ACC112 (cell line): ENCODE measurements around the gene CXorf38.

Experiments
- H2AFZ ChIP-seq: fragments of 200-600 bp; sonication (generic); one replicate; pipeline ENCODE4 v1.6.0; 2017; ENCODE audit warnings: antibody characterized with exemption, low read length; ENCODE audit not compliant: unreplicated experiment
- H3K27ac ChIP-seq: fragments of 200-600 bp; sonication (generic); 2 replicates; pipeline ENCODE4 v1.5.1; 2014; ENCODE audit warnings: low read depth, mild to moderate bottlenecking, antibody characterized with exemption, low read length, moderate library complexity
- H3K27me3 ChIP-seq: fragments of 200-600 bp; sonication (generic); 2 replicates; pipeline ENCODE4 v1.6.1; 2014; ENCODE audit warnings: mild to moderate bottlenecking, antibody characterized with exemption, low read length, moderate library complexity, mixed read lengths; ENCODE audit not compliant: insufficient read depth
- H3K36me3 ChIP-seq: fragments of 200-600 bp; sonication (generic); 2 replicates; pipeline ENCODE4 v1.6.1; 2016; ENCODE audit warnings: mild to moderate bottlenecking, antibody characterized with exemption, low read length, moderate library complexity, mixed read lengths; ENCODE audit not compliant: insufficient read depth
- H3K4me1 ChIP-seq: fragments of 200-600 bp; sonication (generic); one replicate; pipeline ENCODE4 v1.6.1; 2016; ENCODE audit warnings: low read length, mixed read lengths; ENCODE audit not compliant: insufficient read depth, unreplicated experiment, control insufficient read depth
- H3K4me3 ChIP-seq: fragments of 200-600 bp; sonication (generic); 2 replicates; pipeline ENCODE4 v1.5.1; 2014; ENCODE audit warnings: mild to moderate bottlenecking, low read depth, low read length
- H3K79me2 ChIP-seq: fragments of 200-600 bp; sonication (generic); one replicate; pipeline ENCODE4 v1.6.0; 2016; ENCODE audit warnings: low read length; ENCODE audit not compliant: control insufficient read depth, unreplicated experiment, insufficient read depth

Gene CXorf38, protein sequence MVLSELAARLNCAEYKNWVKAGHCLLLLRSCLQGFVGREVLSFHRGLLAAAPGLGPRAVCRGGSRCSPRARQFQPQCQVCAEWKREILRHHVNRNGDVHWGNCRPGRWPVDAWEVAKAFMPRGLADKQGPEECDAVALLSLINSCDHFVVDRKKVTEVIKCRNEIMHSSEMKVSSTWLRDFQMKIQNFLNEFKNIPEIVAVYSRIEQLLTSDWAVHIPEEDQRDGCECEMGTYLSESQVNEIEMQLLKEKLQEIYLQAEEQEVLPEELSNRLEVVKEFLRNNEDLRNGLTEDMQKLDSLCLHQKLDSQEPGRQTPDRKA

DNA sequence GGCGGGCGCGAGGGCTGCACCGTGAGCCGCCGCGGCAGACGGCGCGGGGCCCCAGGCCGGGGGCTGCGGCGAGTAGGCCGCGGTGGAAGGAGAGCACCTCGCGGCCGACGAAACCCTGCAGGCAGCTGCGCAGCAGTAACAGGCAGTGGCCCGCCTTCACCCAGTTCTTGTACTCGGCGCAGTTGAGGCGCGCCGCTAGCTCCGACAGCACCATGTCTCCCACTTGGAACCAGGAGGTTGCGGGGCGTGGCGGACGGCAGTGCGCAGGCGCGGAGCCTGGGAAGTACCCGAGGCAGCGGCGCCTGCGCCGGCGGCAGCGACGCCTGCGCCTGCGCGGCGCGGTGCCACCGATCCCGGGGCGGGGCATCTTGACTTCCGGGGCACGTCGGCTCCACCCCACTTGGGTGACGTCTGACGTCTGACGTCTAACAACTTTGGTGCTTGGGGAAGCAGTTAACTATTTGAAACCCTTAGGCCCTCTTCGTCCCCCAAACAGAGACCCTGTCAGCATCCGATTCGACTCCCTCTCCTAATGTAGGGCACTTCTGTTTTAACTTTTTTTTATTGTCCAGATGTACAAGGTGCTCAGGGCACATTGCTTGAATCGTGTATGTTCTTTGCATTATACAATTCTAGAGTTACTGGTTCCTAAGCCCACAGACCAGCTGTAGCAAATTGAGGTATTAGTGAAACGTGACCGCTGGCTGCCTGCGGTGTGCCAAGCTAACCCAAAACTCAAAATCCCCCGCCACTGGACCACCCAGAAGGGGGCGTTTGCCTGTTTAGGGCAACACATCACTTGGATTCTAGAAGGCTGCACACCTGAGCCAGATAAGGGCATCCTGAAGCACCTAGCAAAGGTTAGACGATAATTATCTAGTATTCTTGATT is at the start of gene CXorf38:
Gene CXorf38 (minus strand): TSS at position 255 of the 891 bp plus-strand sequence. CDS start 41 bp downstream, at position 214.
- no peaks in the 10 kb centered on the region for H3K27me3 ChIP-seq
- H3K36me3 ChIP-seq, result no peaks in the 10 kb centered on the region
- peaks cover 43% of the 10 kb centered on the region for H3K79me2 ChIP-seq
- H3K4me1 ChIP-seq, result peaks cover 3% of the 10 kb centered on the region
- peak within 1 kb of the TSS; percentile 50 for H2AFZ ChIP-seq
- peak within 1 kb of the TSS; percentile 62 for H3K27ac ChIP-seq
- H3K4me3 ChIP-seq, result peak within 1 kb of the TSS; percentile 98

DNA sequence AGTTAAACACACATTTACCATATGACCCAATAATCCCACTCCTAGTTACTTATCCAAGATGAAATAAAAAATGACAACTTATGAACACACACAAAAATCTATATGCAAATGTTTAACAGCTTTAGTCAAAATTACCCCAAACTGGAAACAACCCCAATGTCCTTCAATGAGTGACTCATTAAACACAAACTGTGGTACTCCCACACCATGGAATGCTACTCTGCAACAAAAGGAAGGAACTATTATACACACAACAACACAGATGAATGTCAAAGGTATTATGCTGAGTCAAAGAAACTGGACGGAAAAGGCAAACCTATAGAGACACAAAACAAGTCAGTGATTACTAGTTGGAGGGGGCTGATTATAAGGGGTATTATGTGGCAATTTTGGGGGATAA is 47.4 kb upstream of the CXorf38 start:
- Histone ChIP-seq H2AFZ (no peak overlapping the region), H3K4me1 (no peaks in the 10 kb centered on the region), H3K4me3 (no peak overlapping the region), H3K27me3 (no peaks in the 10 kb centered on the region), H3K36me3 (peaks cover 14% of the 10 kb centered on the region), H3K27ac (no peak overlapping the region), H3K79me2 (no peaks in the 10 kb centered on the region)

DNA sequence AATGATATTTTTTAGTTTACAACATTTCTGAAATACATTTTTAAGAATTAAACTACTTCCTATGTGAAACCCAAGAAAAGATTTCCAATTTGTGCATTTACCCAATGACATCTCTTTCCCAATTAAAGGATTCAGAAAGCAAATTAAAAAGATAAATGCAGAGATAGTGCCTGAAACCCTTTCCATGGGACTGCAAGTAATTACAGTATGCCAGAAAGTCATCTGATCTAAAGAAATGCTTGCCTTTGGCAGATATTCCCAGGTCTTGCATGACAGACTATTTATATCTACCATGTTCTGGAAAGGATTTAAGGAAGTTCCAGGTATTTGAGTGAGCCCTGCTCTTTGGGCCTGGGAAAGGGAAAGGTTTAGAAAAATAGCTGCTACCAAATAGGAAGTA is 41.6 kb upstream of the CXorf38 start:
- Histone ChIP-seq H3K4me3 (no peak overlapping the region), H3K79me2 (no peaks in the 10 kb centered on the region), H3K27ac (no peak overlapping the region), H2AFZ (no peak overlapping the region), H3K4me1 (no peaks in the 10 kb centered on the region), H3K36me3 (no peaks in the 10 kb centered on the region; the same call in 1 of the 2 replicates), H3K27me3 (no peaks in the 10 kb centered on the region)

- no peaks in the 10 kb centered on the region for H3K79me2 ChIP-seq
- H3K4me1 ChIP-seq, result no peaks in the 10 kb centered on the region
- no peak overlapping the region for H3K27ac ChIP-seq
- H3K4me3 ChIP-seq, result no peak overlapping the region
- no peaks in the 10 kb centered on the region; the same call in 1 of the 2 replicates for H3K36me3 ChIP-seq
- no peaks in the 10 kb centered on the region for H3K27me3 ChIP-seq
- no peak overlapping the region for H2AFZ ChIP-seq
These were observed 39.8 kb upstream of the CXorf38 start for GRCh38 chrX:40687169-40687568.

- no peak overlapping the region for H3K27ac ChIP-seq
- H3K4me3 ChIP-seq, result no peak overlapping the region
- no peak overlapping the region for H2AFZ ChIP-seq
- no peaks in the 10 kb centered on the region; the same call in 1 of the 2 replicates for H3K36me3 ChIP-seq
- no peaks in the 10 kb centered on the region for H3K27me3 ChIP-seq
- no peaks in the 10 kb centered on the region for H3K4me1 ChIP-seq
- H3K79me2 ChIP-seq, result no peaks in the 10 kb centered on the region
These were observed 38.1 kb upstream of the CXorf38 start for GRCh38 chrX:40685362-40685918.

- no peaks in the 10 kb centered on the region for H3K27me3 ChIP-seq
- no peak overlapping the region for H3K4me3 ChIP-seq
- H3K79me2 ChIP-seq, result no peaks in the 10 kb centered on the region
- H3K36me3 ChIP-seq, result no peaks in the 10 kb centered on the region; the same call in 1 of the 2 replicates
- H2AFZ ChIP-seq, result no peak overlapping the region
- H3K27ac ChIP-seq, result no peak overlapping the region
- no peaks in the 10 kb centered on the region for H3K4me1 ChIP-seq
These were observed 36.7 kb upstream of the CXorf38 start for GRCh38 chrX:40684092-40684491.

DNA sequence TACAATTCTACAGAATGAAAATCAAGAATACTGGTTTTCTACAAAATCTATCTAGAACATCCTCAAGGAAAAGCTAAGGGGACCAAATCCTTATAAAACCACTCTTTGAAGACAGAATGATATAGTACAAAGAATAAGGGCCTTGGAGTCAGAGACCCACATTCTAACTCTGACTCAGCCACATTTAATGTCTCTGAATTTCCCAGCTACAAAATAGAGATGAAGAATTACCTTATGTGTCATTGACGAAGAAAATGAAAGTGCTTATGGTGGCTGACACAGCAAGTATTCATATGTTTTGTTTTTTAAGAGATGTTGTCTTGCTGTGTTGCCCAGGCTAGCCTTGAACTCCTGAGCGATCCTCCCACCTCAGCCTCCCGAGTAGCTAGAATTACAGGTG is 35.9 kb upstream of the CXorf38 start:
- Histone ChIP-seq H3K4me3 (no peak overlapping the region), H3K27ac (no peak overlapping the region), H3K4me1 (no peaks in the 10 kb centered on the region), H3K36me3 (no peaks in the 10 kb centered on the region; the same call in 1 of the 2 replicates), H3K79me2 (no peaks in the 10 kb centered on the region), H2AFZ (no peak overlapping the region), H3K27me3 (no peaks in the 10 kb centered on the region)

DNA sequence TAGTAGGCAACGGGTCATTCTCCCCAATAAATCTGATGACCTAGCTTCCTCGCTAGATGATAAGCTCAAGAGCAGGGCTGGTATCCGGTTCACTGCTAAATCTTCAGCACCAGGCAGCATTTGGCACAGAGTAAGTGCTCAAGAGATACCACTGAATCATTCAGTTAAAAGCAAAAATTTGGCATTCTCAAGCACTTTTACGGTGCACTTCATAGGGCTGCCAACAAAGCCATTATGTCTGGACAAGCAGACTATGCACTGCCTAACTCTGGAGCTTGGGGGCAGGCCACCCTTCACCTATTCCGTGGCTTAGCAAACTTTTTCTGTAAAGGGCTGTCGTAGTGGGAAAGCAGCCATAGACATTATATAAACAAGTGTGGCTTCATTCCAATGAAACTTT is 23.8 kb upstream of the CXorf38 start:
- H3K4me3 ChIP-seq, result no peak overlapping the region
- H3K4me1 ChIP-seq, result no peaks in the 10 kb centered on the region
- H3K79me2 ChIP-seq, result no peaks in the 10 kb centered on the region
- no peak overlapping the region for H3K27ac ChIP-seq
- no peaks in the 10 kb centered on the region for H3K36me3 ChIP-seq
- no peaks in the 10 kb centered on the region for H3K27me3 ChIP-seq
- no peak overlapping the region for H2AFZ ChIP-seq

DNA sequence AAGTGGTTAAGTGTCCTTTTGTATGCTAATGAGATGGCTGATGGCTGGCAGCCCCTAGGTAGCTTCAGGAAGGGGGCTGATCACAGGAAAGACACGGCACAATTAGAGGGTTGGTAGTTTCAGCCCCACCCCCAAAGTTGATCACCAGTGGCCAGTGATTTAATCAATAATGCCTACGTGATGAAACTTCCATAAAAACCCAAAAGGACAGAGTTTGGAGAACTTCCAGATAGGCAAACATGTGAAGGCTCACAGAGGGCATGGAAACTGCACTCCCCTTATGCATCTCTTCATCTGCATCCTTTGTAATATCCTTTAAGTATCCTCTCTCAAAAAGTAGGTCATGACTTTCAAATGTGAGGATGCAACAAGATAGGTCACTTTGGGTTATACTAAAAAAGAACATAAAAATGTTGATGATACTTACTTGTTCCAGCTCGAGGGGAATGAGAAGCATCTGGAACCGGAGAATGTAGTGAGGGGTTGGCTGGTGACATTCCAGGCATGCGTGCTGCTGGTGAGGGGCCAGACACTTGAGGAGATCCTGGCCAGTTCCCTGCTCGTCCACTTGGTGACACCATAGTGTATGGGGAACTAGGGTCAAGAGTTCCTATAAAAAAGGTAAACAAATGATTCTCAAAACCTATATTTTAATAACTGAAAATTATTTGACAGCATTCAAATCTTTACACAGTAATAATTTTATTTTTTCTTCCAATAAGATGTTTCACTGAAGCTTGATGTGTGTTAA is 16.7 kb upstream of the CXorf38 start:
- H3K36me3 ChIP-seq, result peaks cover 2% of the 10 kb centered on the region; the same call in 1 of the 2 replicates
- no peaks in the 10 kb centered on the region for H3K79me2 ChIP-seq
- no peaks in the 10 kb centered on the region for H3K27me3 ChIP-seq
- no peaks in the 10 kb centered on the region for H3K4me1 ChIP-seq
- no peak overlapping the region for H2AFZ ChIP-seq
- H3K4me3 ChIP-seq, result no peak overlapping the region
- no peak overlapping the region for H3K27ac ChIP-seq

DNA sequence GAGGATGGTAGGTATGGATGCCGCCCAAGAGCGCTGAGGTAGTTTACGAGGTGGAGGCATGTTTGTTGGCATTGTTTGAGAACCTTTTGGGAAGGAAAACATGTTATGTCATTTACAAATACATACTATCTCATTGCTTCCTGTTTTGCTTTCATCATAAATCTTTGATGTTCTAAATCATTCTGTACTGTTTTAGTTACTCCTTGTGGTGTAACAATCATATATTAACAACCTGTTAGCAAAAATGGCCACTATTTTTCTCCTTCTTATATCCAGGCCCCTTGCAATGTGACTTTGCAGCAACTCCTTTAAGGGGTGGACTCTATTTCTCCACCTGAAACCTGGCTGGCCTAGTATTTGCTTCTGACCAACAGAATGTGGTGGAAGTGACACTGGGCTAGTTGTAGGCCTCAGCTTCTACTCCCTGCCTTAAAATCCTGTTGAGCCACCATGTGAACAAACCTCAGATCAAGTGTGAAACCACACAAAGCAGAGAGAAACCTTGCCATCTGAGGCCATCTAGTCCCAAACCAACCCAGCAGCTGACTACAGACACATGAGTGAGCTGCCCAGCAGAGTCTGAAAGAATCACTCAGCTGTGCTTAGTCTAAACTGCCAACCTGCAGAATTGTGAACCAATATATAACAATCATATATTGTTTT is 15.8 kb upstream of the CXorf38 start:
- H2AFZ ChIP-seq, result no peak overlapping the region
- no peak overlapping the region for H3K4me3 ChIP-seq
- no peak overlapping the region for H3K27ac ChIP-seq
- no peaks in the 10 kb centered on the region for H3K79me2 ChIP-seq
- no peaks in the 10 kb centered on the region for H3K27me3 ChIP-seq
- H3K4me1 ChIP-seq, result no peaks in the 10 kb centered on the region
- peaks cover 2% of the 10 kb centered on the region; the same call in 1 of the 2 replicates for H3K36me3 ChIP-seq
